GM18507 (cell line): ENCODE results near the gene AMPD3.

Source experiments
- DNase-seq: peaks from one replicate; pipeline ENCODE4 v3.0.0; 2011; ENCODE audit warnings: low read depth; ENCODE audit not compliant: insufficient read length; ENCODE audit errors: extremely low spot score
- FAIRE-seq: peaks from 2 replicates; lab custom pipeline; 2011; peaks lifted over from hg19 to GRCh38; lab: Jason Lieb, UNC

The AMPD3 gene

DNA sequence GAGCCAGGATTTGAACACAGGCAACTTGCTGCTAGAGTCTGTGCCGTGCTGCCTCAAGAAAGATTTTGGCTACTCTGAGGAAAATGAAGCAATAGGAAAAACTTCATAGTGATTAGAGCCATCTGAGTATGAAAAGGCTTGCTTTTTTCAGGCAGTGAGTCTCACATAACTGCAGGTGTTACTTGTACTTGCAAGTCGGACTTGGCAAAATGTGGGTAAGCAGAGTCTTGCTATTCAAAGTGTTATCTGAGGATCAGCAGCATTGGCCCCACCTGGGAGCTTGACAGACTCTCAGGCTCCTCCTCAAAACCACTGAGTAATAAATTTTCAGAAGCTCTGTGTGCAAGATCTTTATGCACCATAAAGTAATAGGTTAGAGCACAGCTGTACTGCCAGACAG is 67.9 kb downstream of the AMPD3 start:
- FAIRE-seq (no peak), DNase-seq (no peak)

DNA sequence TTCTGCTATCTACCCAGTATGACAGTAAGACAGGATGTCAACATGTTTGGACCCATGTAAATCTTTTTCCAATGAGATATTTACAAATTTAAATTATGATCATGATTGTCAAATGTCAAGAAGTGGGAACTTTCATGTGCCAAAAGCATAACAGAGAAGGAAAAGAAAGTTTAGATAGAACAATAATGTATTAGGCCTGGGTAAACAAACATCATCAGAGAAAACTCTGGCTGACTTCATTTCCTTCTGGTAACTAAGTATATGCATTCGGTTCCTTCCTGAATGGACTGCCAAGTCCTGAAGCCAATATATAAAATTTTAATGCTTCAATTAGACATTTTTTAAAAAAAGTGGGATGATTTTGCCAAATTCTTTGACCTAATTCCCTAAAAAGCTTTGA is 69.4 kb downstream of the AMPD3 start:
- DNase-seq: no peak
- no peak for FAIRE-seq

DNA sequence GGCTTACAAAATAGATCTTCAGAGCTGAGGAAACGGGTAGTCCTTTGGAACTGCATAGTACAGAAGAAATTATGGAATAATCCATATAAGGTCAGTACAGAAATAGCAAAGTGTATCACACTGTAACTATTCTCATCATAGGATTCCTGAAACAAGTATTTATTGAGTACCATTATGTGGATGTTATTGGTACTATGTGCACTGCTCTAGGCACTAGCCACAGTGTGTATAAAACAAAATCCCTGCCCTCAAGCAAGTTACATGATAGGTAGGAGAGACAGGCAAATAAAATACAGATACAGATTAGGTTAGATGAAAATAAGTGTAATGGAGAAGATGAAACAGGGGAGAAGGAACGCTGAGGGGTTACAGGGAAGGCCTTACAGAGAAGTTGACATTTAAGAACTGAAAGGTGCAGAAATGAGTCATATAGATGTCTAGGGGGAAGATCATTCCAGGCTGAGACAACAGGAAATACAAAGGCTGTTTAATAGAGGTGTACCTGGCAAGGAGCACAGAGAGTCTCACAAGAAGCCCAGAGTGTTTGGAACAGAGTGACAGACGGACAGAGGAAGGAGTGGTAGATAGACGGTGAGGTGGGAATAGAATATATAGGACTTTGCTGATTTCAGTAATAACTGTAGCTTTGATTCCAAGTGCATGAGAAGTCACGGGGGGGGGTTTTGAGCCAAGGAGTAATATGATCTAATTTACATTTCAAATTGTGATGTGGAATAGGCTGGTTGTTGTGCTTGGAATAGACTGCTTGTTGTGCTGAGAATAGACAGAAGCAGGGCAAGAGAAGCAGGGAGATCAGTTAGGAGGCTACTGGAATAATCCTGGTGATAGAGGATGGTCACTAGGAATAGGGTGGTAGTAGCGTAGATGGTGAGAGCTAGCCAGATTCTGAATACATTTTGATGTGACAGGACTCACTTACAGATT is 72.2 kb downstream of the AMPD3 start:
- DNase-seq (no peak), FAIRE-seq (peak; percentile 33)

DNA sequence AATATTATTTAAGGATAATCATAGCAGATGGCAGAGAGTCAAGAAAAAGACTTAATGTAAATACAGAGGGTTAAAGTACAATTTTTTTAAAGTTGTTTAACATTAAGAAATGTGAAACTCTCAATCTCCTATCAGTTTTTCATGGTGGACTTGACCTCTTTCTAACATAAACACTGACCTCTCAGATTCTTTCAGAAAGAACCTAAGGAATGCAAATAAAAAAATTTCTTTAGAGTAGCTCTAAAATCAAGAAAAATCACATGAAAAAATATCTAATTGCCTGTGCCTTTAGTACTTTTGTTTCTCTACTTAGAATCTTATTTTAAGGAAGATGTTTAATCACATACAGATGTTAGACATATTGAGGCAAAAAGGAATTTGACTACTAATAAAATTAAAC is 73.1 kb downstream of the AMPD3 start:
- DNase-seq: no peak
- no peak for FAIRE-seq

DNA sequence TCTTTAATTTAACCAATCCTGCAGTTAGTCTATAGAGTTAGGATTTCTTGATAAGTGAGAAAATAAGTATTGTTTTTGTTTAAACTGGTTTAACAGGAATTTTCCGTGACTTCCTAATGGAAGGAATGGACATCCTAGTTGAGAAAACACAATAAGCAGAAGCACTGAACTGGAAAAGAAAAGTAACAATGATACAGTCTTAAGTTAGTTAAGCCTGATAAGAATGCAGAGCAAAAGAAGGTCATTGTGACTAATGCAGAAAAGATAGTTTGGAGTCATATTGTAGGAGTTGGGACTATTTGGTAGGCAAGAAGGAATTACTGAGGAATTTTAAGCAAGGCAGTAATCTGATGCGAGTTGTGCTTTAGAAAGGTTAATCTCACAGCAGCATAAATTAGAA is 74.2 kb downstream of the AMPD3 start:
- DNase-seq (no peak), FAIRE-seq (no peak)

DNA sequence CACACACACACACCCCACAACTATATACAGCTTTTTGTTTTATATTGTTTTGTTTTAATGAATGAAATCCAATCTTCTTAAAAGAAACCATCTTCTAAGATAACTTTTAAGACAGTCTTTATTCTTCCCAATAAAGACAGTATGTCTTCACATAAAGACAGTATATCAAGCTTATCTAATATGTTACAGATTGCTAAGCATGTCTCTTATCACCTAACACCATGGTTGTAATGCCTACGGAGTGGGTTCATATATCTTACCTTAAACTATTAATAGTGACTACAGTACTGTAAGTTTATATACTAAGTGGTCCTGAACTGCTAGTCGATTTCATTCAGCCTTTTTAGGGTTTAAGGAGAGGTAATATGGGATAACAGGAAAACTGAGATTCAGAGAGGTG is 77.5 kb downstream of the AMPD3 start:
- no peak for DNase-seq
- no peak for FAIRE-seq

DNA sequence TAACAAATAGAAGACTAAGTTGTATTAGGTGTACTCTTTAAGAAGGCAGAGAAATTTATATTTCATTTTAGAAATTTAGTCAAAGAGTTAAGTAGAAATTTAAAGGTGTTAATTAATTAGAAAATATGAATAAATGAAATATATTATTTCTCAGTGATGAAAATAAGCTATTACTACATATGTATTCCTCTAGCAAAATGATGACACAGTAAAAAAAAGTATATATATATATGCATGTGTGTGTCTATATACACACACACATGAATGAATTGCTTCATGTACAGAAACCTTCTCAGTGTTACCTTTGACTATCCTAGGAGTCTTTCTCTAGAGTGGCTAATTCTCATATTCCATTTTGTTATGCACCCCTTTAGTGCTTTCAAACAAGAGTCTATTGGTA is 78.3 kb downstream of the AMPD3 start:
- FAIRE-seq (no peak), DNase-seq (no peak)

DNA sequence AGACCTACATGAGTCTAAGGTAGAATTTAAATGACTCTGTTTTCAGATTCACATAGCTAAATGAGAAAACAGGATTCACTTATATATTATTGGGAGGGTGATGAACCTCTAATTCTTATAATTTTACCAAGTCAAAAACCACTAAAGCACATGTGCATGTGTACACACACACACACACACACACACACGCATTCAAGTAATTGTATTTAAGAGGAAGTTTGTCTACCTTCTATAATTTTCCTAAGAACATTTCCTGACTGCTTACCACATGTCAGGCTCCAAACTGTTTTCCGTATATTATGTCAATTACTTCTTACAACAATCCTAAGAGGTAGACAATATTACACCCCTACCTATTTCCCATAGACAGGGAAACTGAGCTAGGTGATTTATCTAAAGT is 79.3 kb downstream of the AMPD3 start:
- FAIRE-seq (no peak), DNase-seq (no peak)

DNA sequence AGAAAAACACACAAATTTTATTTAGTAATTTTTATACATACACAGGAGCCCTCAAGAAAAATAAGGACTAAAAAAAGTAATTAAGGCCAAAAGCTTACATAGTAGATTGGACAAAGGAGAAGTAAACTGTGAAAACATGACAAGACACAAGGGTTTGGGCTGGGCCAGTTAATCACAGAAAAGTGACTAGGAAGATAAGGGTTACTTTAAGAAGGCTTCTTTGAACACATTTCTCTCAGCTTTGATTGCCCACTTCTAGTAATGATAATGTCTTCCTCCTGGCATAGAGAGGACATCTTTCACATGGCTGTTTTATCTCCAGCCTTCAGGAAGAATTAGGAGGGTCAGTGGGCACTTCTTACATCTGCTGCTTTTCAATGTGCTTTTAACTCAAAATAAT is 82.5 kb downstream of the AMPD3 start:
- FAIRE-seq (no peak), DNase-seq (no peak)

DNA sequence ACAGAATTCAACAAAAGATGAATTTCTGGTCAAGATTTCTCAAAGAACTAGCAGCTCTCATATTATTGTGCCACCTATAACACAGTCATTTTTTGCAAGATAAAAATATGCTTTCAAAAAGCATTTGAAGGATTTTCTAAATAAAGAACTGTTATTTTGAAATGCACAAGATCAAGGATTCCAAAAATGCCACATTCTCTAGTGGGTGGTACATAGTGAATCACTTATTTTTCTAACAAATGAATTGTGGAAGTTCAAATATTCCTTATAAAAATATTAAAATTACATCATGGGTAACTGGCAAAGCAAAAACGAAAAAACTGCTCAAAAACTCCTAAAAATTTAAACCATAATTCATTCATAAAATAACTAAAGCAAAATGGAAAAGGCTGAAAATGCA is 83.9 kb downstream of the AMPD3 start:
- no peak for FAIRE-seq
- DNase-seq: no peak

DNA sequence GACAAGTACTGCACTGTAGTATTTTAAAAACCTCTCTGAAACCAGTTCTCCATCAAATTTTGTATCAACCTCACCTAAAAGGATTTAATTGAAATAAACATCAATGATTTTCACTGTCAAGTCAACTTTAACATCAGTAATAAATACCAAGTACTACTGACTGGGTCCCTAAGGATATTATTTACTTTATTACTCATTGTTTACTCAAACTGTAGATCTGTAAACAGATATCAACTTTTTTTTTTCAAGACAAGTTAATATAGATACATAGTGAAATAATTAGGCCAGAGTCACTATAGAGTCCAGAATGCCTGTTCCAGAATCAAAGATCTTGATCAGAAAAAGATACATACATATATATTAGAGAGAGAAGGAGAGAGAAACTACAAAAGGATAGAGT is 84.3 kb downstream of the AMPD3 start:
- DNase-seq (no peak), FAIRE-seq (no peak)

DNA sequence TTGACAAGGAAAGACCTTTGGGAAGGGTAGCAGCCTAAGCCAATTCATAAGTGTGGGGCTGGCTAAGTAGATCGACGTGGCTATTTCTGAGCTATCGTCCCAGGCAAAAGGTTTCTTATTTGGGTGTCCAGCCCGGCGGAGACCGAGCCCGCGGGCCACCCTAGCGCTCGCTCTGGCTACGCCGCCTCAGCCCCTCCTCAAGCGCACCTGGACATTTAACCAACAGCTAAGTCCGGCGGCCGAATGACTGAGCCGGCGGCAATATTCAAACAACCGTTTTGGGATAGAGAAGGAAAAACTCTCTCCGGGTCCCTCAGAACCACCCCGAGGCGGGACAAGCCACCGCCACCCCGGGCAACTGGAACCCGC is 85.5 kb downstream of the AMPD3 start:
- FAIRE-seq (no peak), DNase-seq (no peak)

DNA sequence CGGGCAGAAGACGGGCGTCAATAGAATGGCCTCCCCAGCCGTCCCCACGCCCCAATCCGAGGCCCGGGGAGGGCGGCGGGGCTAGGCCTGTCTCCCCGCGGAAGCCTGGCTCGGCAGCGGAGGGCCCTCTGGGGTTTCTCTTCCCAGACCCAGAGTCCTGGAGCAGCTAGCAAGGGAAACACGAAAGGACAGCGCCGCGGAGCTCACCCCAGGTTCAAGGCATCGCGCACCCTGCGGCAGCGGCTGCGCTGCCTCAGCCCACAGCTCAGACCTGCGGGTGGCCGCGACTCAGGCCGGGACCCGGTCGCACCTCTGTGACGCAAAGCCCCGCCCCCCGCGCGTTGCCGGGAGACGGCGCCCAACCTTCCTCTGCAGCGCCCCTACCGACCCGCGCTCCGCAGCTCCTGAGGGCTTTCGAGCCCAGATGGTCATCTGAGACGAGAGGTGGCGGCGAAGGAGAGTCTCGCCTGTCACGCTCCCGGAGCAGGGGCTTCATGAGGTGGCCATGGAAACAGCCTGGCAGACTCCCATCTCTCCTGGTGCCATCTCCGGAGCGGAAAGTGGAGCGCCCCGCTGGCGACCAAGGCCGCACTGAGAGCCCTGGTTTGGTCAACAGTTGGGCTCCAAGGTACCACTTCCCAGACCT is 86.0 kb downstream of the AMPD3 start, which contains the start of gene RNF141:
Gene RNF141 (minus strand): TSS at position 273 of the 646 bp plus-strand sequence. CDS start 7,029 bp downstream, outside the sequence.
- FAIRE-seq: peak; percentile 96
- DNase-seq: peak; percentile 93

DNA sequence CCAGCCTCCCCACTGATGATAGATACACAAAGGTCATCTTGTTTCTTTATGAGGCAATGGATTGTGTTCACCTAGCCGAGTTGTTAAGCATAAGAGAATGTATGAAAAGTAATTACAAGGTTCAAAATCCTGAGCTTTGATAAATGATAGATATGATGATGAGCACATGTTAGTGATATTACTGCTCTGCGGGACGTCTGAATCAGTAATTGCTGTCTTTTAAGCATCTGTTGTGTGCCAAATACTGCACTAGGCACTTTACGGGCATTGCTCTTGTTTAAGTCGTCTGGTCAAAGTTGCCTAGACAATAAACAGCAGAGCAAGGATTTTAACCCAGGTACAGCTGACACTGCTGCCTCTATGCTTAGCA is 86.5 kb downstream of the AMPD3 start:
- DNase-seq (no peak), FAIRE-seq (no peak)

DNA sequence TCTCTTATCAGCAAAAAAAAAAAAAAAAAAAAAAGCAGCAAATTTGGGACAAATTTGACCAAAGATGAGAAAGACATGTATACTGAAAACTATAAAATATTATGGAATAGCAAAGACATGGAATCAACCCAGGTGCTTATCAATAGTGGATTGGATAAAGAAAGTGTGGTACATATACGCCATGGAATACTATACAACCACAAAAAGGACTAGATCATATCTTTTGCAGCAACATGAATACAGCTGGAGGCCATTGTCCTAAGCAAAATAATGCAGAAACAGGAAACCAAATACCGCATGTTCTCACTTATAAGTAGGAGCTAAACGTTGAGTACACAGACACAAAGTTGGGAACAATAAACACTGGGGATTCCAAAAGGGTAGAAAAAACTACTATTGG is 87.7 kb downstream of the AMPD3 start:
- FAIRE-seq (no peak), DNase-seq (no peak)

DNA sequence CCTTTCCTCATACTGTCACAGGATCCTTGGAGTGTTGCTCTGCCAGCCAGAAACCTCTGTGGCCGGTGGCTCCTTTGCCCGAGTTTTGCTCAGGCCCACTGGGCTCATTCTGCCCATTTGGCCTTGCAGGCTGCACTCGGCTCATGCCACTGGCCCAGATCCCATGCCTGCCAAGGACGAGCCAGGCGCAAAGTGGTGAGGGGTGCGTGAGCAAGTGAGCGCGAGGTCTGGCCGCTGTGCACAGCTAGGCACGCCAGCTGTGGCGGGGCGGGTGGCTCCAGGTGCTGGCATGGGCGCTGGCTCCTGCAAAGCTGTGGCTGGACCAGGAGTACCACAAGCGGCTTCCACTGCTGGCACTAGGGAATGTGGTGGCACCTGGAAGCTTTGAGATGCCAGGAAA is 88.7 kb downstream of the AMPD3 start:
- FAIRE-seq (no peak), DNase-seq (no peak)

DNA sequence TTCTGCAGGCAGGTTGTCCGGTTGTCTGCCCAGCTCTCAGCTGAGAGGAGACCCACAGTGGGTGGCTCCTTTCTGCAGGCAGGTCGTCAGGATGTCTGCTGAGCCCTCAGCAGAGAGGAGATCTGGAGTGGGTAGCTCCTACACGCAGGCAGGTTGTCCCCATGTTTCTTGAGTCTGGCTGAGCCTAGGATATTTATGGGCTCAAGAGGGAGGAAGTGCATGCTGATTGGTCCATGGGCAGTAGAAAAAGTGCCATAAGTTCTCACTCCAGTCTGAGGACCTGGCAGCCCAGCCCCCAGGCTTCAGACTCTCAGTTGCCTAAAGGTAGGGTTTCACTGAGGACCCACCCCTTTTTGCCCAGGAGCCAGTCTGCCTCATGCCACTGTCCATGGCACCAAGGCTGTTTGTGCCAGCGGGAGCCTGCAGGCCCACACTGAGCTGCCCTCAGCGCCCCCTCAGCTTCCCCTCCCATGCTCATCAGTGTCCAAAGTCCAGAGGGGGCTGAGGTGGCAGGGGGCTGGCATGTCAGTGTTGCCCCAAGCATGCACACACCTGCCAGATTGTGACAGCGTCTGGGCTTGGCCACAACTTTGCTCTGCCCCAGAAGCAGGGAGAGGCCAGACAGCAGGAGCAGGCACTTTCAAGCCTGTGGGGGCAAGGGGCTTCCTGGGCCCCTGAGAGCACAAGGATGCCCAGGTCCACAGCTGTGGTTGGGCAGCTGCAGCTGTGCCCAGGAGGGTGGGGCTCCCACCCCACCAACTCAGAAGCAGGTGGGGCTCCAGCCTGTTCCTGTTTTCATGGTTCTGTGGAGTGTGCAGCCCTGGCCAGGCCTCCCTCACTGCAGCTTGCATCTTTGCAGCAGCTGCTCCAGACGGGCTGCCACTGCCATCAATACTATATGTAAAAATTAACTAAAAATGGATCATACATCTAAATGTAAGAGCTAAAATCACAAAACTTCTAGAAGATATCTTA is 89.7 kb downstream of the AMPD3 start:
- DNase-seq (no peak), FAIRE-seq (no peak)

DNA sequence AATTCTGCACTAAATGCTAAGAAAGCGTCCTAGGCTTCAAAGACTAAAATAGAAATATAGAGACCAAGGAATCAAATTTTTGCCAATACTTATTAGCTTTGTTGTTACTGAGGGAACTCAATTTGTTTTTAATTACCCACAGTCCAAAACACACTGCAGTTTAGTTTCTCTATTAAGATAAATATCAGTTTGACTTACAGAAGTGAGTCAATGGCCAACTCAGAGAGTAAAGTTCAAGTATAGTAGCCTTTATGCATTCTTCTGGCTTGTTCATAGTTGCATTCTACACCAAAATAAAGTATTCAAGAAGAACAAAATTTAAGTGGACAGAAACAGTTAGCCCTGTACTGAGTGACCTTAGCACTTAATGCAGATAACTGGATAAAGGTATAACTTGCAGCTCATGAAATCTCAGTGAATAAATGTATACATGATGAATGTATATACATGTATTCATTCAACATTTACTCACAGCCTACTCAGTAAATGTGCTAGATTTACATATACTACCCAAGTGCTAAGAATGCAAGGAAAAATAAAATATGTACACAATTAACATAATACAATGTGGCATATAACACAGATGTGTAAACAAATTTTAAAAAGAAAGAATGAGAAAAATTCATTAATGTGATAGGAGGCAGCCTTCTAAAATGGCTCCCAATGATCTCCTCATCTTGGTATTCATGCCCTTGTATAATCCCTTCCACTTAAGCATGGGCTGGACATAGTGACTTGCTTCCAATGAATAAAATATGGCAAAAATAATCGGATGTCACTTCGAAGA is 95.6 kb downstream of the AMPD3 start:
- FAIRE-seq: no peak

DNA sequence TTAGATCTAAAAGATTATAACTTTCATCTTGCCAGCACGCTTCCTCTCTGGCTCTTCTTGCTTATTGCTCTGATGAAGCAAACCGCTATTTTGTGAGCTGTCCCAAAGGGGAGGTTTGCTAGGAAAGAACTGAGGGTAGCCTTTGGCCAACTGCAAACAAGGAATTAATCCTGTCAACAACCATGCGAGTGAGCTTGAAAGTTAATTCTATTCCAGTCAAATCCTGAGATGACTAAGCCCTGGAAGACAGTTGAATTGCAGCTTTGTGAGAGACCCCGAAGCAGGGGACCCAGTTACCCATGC is 96.2 kb downstream of the AMPD3 start:
- DNase-seq: no peak
- no peak for FAIRE-seq

More for the DNA sequence above, 95.6 kb downstream of the AMPD3 start:
- DNase-seq: no peak
